HG02885 (cell line): ENCODE data around the gene VSTM2L.
A peak's percentile ranks its signal among the peaks of the same experiment; 100 is the strongest.

Source experiments
- ATAC-seq: cut with Tn5 transposase; IDR thresholded peaks from one replicate; pipeline ENCODE4 v1.9.1; 2021; ENCODE audit warnings: mild to moderate bottlenecking; ENCODE audit not compliant: unreplicated experiment, poor library complexity

The VSTM2L gene

GRCh38 chr20:37915434-37915787 is 12.5 kb downstream of the VSTM2L start:
- no peak for ATAC-seq

DNA sequence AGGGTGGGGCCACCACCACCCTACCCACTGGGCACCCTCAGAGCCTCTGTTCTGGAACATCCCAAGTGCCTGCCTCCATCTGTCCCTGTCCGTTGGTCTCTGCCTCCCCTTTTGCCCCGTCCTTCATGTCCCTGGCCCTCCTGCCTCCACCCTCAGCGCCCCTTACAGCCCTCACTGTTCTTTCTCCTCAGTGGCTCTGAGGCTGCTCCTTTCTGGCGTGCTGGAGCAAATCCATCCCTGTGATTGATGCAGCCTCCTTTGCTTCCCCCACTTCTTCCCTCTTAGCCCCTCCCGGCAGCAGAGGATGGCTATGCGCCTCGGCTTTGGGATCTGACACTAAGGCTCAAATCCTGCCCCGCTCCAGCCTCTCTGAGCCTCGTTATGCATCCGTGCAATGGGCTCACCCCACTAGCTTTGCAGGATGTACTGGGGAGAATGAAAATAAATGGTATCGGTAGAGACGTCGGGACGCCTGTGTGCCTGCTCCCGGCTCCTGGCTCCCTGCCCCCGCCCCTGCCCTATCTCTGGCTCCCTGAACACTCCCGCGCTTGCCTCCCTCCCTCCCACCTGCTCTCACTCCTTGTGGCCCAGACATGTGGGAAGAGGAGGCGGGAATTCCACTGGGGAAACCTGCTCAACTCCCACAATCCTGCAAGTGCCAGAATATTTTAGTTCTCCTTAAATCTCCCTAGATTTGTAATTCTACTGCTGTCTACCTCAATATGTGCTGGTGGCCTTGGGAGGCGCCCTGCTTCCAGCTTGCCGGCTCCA is 13.1 kb downstream of the VSTM2L start:
- no peak for ATAC-seq

DNA sequence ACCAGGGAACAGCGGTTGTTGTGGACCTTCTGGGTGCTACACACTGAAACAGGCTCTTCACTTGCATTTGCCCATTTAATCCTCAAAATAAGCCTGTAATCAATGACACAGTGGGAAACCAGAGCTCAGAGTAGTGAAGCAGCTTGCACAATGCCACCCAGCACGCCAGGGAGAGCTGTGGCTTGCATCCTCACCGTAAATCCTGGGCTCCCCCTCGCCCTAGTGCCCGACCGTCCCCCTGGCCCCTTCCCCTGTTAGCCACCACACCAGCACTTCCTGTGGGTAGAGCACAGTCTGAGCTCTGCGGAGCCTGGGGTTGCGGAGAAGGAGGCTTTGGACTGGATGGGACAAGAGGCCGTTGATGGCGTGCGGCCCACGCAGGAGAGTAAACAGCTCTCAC is 14.5 kb downstream of the VSTM2L start:
- ATAC-seq: no peak

DNA sequence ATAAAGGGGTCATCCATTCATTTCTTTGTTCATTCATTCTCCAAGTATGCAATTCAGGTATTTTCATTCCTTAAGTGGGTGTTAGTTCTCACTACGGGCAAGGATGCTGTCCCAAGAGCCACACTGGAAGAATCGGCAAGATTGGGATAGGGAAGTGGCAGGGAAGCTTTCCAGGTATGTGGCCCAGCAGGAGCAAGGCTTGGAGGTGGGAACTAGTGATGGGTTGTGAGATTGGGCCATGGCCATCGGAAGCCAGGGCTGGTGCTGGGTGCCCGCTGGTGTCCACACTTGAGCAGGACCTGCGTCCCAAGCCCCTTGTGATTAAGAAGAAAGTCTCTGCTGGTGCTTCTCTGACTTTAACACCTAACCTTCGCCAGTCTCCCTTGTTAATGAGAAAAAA is 15.1 kb downstream of the VSTM2L start:
- ATAC-seq: no peak

- no peak for ATAC-seq
Measured at GRCh38 chr20:37919389-37920040, 16.6 kb downstream of the VSTM2L start.

GRCh38 chr20:37920270-37920669 is 17.3 kb downstream of the VSTM2L start:
- no peak for ATAC-seq

DNA sequence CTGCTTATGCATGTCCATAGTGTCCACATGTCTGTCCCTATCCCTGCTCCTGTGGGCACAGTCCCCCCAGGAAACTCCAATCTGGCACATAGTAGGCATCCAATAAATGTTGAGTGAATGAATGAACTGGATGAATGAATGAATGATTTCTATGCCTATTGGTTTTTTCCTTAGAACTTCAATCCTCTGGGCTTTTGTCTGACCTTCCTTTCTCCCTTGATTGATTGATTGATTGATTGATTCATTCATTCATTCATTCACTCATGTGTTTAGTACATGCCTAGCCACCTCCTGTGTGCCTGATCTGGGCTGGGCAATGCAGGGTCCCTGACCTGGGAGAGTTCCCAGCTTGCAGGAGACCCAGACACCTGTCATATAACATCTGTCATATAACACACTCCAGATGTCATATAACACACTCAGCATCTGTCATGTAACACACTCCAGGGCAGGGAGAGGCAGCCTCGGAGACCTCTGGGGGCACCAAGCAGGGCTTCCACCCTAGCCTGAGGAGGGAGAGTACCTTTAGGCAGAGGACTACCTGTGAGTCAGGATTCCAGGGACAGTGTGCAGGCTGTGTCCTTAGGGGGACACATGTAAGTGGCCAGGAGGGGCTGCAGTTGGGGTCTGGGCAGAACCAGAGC is 17.9 kb downstream of the VSTM2L start:
- no peak for ATAC-seq

DNA sequence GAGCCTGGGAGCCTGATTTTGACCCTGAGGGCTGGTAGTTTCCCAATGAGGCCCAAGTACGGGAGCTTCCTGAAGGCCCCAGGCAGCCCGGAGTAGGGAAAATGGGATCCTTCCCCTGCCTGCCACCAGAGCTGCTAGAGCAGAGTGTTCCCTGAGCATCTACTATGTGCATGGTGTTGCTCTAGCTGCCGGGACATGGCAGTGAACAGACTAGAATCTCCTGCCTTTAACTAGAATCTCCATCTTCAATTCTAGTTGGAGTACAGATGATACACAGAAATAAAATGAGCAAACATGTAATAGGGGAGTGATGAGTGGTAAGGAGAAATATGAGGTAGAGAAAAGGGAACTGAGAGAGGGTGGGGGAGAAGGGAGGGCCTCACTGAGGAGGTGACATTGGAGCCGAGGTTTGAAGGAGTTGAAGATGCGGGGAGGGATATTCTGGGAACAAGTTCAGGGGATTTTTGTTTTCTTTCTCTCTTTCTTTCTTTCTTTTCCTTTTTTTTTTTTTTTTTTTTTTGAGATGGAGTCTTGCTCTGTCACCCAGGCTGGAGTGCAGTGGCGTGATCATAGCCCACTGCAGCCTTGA is 18.5 kb downstream of the VSTM2L start:
- no peak for ATAC-seq

DNA sequence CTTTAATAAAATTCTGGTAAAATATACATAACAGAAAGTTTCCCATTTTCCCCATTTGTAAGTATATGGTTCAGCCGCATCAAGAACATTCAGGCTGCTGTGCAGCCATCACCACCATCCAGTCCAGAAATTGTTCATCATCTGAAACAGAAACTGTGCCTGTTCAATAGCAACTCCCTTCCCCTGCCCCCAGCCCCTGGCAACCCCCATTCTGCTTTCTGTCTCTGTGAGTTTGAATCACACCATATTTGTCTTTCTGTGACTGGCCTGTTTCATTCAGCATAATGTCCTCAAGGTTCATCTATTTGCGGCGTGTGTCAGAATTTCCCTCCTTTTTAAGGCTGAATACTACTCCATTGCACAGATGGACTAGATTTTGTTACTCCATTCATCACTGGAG is 19.1 kb downstream of the VSTM2L start:
- ATAC-seq: peak; percentile 60

- no peak for ATAC-seq
Measured at GRCh38 chr20:37925265-37926165, 22.6 kb downstream of the VSTM2L start.

DNA sequence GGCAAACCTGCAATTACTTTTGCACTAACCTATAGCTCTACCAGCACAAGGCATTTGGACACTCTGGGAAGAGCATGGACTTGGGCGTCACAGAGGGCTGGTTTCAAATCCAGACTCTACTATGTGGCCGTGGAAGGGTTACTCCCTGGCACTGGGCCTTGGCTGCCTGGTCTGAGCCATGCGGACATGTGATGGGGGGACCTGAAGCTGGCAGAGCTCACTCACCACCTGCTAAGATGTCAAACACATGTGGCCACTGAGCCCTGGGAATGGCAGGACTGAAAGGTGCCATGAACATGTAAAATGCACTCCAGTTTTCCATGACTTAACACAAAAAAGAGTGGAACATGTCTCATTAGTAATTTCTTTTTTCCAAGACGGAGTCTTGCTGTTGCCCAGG is 23.7 kb downstream of the VSTM2L start:
- ATAC-seq: no peak

DNA sequence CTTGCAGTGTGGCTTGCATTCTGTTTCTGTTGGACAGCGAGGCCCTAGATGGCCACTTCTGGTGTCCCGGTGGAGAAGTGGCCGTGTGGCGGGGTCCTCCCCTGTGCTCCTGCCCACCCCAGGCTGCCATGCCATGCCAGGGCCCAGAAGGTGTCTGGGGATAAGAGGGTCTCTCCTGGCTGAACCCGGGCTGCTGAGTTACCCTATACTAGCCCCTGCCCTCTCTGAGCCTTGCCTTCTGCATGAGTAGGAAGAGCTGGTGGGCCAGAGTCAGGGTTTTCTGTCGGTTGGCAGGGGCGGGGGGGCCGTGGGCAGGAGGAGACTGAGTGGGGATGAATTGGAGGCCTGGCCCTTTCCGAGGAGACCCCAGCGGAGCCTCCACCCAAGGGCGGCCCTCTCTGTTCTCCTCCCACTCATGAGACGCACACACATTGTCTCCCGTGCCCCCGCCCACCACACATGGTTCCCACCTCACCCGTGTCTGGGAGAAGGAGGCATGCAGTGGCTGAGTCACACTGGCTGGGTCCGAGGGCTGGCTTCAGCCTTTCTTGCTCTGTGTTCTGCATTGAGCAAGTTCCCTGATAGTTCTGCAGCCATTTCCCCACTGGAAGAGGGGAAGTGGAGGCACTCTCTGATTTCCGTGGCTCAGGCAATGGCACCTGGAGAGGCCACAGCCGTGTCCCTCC is 24.6 kb downstream of the VSTM2L start:
- ATAC-seq: no peak

DNA sequence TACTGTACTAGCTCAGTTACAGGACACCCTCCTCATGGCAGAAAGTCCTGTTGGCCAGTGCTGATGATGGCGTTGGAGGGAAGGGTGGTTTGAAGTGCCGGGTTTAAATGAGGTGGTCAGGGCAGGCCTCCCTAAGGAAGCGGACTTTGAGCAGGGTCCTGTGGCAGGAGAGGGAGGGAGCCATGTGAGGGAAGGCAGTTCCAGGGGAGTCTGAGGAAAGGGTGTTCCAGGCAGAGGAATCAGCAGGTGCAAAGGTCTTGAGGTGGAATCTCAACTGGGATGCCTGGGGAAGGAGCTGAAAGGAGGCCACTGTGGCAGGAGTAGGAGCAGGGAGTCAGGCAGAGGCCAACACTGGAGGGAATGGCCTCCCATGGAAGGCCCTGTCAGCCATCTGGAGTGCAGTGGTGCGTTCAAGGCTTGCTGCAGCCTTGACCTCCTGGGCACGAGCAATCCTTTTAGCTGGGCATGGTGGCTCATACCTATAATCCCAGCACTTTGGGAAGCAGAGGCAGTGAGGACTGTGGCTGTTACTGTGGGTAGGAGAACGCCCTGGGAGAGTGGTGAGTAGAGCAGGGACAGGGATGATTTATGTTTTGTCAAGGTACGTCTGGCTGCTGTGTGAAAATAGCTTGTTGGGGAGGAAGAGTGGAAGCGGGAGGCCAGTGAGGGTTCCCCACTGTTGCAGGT is 26.2 kb downstream of the VSTM2L start:
- ATAC-seq: no peak

GRCh38 chr20:37929683-37930014 is 26.7 kb downstream of the VSTM2L start:
- no peak for ATAC-seq

DNA sequence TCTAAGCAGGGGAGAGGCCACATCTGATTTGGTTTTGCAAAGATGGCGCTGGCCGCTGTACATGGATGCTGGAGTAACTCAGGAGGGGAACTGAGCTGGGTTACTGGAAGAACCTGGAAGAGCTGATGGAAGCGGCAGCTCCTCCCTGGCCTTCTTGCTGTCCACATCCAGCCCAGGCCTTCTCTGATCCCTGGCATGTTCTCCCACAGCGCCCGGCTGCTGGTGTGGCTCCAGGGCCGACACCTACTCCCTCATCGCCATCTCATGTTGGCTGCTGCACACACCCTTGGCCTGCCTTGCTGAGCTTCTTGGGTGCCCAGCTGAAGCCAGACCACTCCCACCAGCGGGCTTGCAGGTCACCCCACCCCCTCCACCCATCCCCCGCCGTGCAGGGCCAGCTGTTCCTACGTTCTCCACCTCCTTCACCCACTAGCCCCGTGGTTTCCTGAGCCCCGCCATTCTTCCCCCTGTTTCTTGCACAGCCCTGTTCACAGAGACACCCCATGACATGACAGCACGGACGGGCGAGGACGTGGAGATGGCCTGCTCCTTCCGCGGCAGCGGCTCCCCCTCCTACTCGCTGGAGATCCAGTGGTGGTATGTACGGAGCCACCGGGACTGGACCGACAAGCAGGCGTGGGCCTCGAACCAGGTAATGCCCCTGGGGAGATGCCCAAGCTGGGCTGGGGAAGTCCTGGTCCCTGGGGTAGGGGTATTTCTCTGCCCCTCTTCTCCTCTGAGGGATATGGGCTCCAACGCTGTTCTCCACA is 28.4 kb downstream of the VSTM2L start:
- ATAC-seq: no peak

DNA sequence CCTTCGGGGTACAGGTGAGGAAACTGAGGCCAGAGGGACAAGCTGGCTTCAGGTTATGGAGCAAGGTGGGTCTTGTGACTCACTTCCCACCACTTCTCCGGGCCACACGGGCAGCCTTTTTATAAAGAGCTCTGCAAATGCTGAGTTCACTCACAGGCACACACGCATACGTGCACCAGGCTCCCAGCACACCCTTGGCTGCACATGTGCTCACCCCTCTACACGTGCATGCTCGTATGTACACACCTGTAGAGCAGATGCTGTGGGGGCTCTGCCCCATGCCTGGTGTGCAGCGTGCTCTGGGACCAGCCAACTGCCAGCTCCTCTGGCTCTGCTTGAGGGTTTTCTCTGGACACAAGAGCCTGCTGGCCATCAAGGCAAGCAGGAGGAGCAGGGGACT is 29.1 kb downstream of the VSTM2L start:
- no peak for ATAC-seq

DNA sequence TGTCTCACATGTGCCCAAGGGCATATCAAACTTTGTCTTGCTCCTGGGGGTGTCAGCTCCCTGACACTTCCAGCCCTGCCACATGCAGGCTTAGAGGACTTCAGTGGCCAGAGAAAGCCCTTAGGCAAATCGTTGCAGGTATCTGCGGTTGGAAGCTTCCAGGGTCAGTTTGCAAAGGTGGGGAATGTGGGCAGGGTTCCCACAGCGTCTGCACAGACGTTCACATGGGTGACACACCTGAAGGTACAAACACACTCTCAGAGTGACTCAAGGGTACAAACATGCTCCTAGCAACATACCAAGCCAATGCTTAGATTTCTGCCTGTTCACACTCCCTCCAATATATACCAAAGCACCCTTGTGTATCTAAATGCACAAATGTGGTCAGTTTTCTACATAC is 30.0 kb downstream of the VSTM2L start:
- no peak for ATAC-seq

- no peak for ATAC-seq
Measured at GRCh38 chr20:37933786-37934633, 31.1 kb downstream of the VSTM2L start.
